ENCODE measurements around the gene WDHD1. TPM values are rescaled to one million over a fixed set of nuclear protein-coding genes. Genes with fewer than 3 reads are reported as not detected.
A peak's percentile ranks its signal among the peaks of the same experiment; 100 is the strongest.
"Not testable (repeated sequence)": the region's sequence is repeated elsewhere in the genome, so short reads cannot be mapped to it uniquely, and the experiment has no call there.

Gene WDHD1
- total RNA-seq, 1 donor from 2014 or later, result 9.4 TPM

DNA sequence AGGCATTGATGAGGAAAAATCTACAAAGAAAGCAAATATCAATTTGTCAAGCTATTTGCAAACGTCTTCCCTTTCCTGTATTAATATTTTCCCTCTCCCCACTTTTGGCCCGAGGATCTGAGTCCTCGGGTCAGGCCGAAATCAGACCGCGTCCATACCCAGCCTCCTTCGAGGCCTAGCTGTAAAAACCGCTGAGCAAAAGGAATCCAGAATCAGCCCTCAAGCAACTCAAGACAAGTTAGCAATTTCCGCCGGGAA lies 24.2 kb upstream of the WDHD1 start:
- H3K4me1 ChIP-seq (ENCODE audit: control insufficient read depth in 3 of 3, insufficient read depth in 3 of 3, low read length in 3 of 3), result peaks cover 10 to 19% (median 12%) of the 10 kb centered on the region in 3 donors
- H3K4me3 ChIP-seq (ENCODE audit: low read length in 3 of 3), result peak overlapping the region; percentile 95 to 98 (median 96)
- peak overlapping the region; percentile 100 for H3K27ac ChIP-seq (ENCODE audit: low read depth, low read length)

DNA sequence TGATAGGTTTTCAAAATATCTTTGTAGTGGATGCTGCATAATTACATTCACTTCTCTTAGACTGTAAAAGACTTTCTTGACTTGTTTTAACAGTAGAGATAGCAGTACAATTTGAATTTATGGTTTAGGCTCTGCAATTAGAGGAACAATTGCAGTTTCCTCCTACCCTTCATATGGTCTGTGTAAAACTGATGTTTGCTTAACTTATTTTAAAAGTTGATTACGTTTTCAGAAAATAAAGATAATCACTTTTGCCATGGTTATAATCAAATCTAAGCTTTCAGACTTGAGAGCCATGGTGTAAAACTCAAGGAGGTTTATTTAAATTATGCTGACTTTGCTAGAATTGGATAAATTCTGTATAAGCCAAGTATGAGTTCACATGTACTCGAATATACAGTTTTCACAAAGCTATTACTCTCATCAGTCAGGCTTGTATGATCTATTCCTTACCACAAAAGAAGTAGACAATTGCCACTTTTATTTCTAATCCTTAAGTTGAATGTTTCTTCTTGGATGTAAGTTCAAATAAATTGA lies 22.1 kb upstream of the WDHD1 start:
- Histone ChIP-seq H3K4me3 (ENCODE audit: low read length in 3 of 3) (no peak overlapping the region), H3K9ac (ENCODE audit: low read depth in 1 of 3, low read length in 3 of 3) (no peak overlapping the region), H3K4me1 (ENCODE audit: control insufficient read depth in 3 of 3, insufficient read depth in 3 of 3, low read length in 3 of 3) (peaks cover 10 to 14% (median 12%) of the 10 kb centered on the region in 3 donors), H3K27me3 (ENCODE audit: control insufficient read depth in 3 of 3, insufficient read depth in 3 of 3, low read length in 3 of 3) (no peaks in the 10 kb centered on the region), H3K9me3 (ENCODE audit: control insufficient read depth in 3 of 3, low read length in 3 of 3) (no peaks in the 10 kb centered on the region), H3K27ac (ENCODE audit: low read depth, low read length) (no peak overlapping the region), H3K36me3 (ENCODE audit: control insufficient read depth in 3 of 3, insufficient read depth in 3 of 3, low read length in 3 of 3) (peaks cover 0 to 3% (median 1%) of the 10 kb centered on the region in 3 donors)

More for the DNA sequence above, 24.2 kb upstream of the WDHD1 start:
- H3K9me3 ChIP-seq (ENCODE audit: control insufficient read depth in 3 of 3, low read length in 3 of 3), result no peaks in the 10 kb centered on the region
- H3K36me3 ChIP-seq (ENCODE audit: control insufficient read depth in 3 of 3, insufficient read depth in 3 of 3, low read length in 3 of 3), result no peaks in the 10 kb centered on the region
- H3K9ac ChIP-seq (ENCODE audit: low read depth in 1 of 3, low read length in 3 of 3), result peak overlapping the region; percentile 84 to 100 (median 100)
- no peaks in the 10 kb centered on the region for H3K27me3 ChIP-seq (ENCODE audit: control insufficient read depth in 3 of 3, insufficient read depth in 3 of 3, low read length in 3 of 3)

DNA sequence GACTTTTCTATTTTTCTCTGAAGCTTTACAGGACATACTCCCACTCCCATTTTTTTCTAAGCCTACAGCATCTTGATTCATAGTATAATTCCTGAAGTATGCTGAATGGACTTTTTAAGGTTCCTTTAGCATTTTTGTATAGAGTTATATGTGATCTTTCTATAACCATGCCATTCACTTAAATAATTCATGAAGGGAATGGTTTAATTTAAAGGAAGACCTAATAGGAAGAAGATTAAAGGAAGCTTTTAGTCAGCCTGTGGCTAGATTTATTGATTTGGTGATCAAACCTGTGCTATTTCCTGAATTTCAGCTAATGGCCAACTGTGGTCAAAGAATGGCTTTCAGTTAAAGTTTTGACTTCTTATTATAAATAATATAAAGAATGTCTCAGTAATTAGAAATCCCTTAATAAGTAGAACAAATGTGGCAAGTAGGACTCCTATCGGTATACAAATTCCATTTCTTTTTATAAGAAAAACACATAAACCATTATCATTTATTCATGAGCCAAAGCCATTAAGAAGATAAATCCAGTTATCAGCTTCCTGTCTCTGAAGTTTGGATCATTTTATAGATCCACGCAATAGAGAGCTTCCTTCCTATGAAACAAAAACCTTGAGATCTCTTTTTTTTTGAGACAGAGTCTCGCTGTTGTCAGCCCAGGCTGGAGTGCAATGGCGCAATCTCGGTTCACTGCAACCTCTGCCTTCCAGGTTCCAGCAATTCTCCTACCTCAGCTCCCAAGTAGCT lies 20.6 kb upstream of the WDHD1 start:
- Histone ChIP-seq H3K36me3 (ENCODE audit: control insufficient read depth in 3 of 3, insufficient read depth in 3 of 3, low read length in 3 of 3) (peaks cover 0 to 9% (median 6%) of the 10 kb centered on the region in 3 donors), H3K27ac (ENCODE audit: low read depth, low read length) (no peak overlapping the region), H3K9ac (ENCODE audit: low read depth in 1 of 3, low read length in 3 of 3) (no peak overlapping the region), H3K4me3 (ENCODE audit: low read length in 3 of 3) (no peak overlapping the region), H3K9me3 (ENCODE audit: control insufficient read depth in 3 of 3, low read length in 3 of 3) (no peaks in the 10 kb centered on the region), H3K4me1 (ENCODE audit: control insufficient read depth in 3 of 3, insufficient read depth in 3 of 3, low read length in 3 of 3) (peaks cover under 1 to 7% (median 6%) of the 10 kb centered on the region in 3 donors), H3K27me3 (ENCODE audit: control insufficient read depth in 3 of 3, insufficient read depth in 3 of 3, low read length in 3 of 3) (no peaks in the 10 kb centered on the region)

DNA sequence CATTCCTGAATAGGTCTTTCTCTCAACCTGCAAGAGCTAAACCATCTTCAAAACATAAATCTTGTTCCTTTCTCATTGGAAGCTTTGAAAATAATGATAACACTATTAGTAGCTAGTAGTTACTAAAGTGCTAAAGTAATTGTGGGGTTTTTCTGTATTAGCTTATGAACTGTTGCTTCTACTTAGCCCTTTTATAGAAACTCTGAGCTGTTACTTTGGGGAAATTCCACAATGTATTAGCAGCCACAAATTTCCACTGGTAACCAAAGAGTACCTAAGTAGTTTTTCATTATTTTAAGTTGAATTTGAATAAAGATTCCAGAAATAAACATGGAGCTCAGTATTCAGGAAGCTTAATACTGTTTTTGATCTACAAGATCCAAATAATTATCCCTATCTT lies 18.2 kb upstream of the WDHD1 start:
- peaks cover 0 to 9% (median 6%) of the 10 kb centered on the region in 3 donors for H3K36me3 ChIP-seq (ENCODE audit: control insufficient read depth in 3 of 3, insufficient read depth in 3 of 3, low read length in 3 of 3)
- H3K9ac ChIP-seq (ENCODE audit: low read depth in 1 of 3, low read length in 3 of 3), result no peak overlapping the region
- no peaks in the 10 kb centered on the region for H3K27me3 ChIP-seq (ENCODE audit: control insufficient read depth in 3 of 3, insufficient read depth in 3 of 3, low read length in 3 of 3)

GRCh38 chr14:55043528-55043927 lies 16.6 kb upstream of the WDHD1 start:
- no peaks in the 10 kb centered on the region for H3K9me3 ChIP-seq (ENCODE audit: control insufficient read depth in 3 of 3, low read length in 3 of 3)
- no peak overlapping the region for H3K4me3 ChIP-seq (ENCODE audit: low read length in 3 of 3)
- no peaks in the 10 kb centered on the region for H3K4me1 ChIP-seq (ENCODE audit: control insufficient read depth in 3 of 3, insufficient read depth in 3 of 3, low read length in 3 of 3)
- H3K27ac ChIP-seq (ENCODE audit: low read depth, low read length), result no peak overlapping the region
- no peaks in the 10 kb centered on the region for H3K27me3 ChIP-seq (ENCODE audit: control insufficient read depth in 3 of 3, insufficient read depth in 3 of 3, low read length in 3 of 3)
- peaks cover 0 to 9% (median 6%) of the 10 kb centered on the region in 3 donors for H3K36me3 ChIP-seq (ENCODE audit: control insufficient read depth in 3 of 3, insufficient read depth in 3 of 3, low read length in 3 of 3)
- no peak overlapping the region for H3K9ac ChIP-seq (ENCODE audit: low read depth in 1 of 3, low read length in 3 of 3)

More for the DNA sequence above, 18.2 kb upstream of the WDHD1 start:
- Histone ChIP-seq H3K4me1 (ENCODE audit: control insufficient read depth in 3 of 3, insufficient read depth in 3 of 3, low read length in 3 of 3) (no peaks in the 10 kb centered on the region), H3K9me3 (ENCODE audit: control insufficient read depth in 3 of 3, low read length in 3 of 3) (no peaks in the 10 kb centered on the region), H3K4me3 (ENCODE audit: low read length in 3 of 3) (no peak overlapping the region), H3K27ac (ENCODE audit: low read depth, low read length) (no peak overlapping the region)

DNA sequence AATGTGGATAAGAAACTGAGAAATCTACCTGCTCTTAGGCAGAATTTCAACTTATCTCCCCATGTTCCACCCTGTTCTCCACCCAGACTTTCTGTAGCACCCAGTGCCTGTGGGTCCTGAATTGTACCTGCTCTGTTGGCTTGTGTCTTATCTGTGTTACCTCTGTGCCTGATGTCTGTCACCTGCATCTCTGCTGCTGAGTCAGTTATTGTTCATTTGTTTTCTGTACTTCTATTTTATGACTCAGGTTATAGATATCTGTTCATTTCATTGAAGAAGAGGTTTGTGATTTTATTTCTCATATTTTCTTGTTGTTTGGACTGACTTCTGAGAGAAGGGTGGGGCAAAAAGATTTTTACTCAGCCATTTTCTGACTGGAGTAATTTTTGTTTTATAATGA lies 11.8 kb upstream of the WDHD1 start:
- Histone ChIP-seq H3K27me3 (ENCODE audit: control insufficient read depth in 3 of 3, insufficient read depth in 3 of 3, low read length in 3 of 3) (no peaks in the 10 kb centered on the region), H3K4me1 (ENCODE audit: control insufficient read depth in 3 of 3, insufficient read depth in 3 of 3, low read length in 3 of 3) (no peaks in the 10 kb centered on the region), H3K9ac (ENCODE audit: low read depth in 1 of 3, low read length in 3 of 3) (no peak overlapping the region), H3K4me3 (ENCODE audit: low read length in 3 of 3) (no peak overlapping the region), H3K9me3 (ENCODE audit: control insufficient read depth in 3 of 3, low read length in 3 of 3) (no peaks in the 10 kb centered on the region), H3K27ac (ENCODE audit: low read depth, low read length) (no peak overlapping the region), H3K36me3 (ENCODE audit: control insufficient read depth in 3 of 3, insufficient read depth in 3 of 3, low read length in 3 of 3) (peaks cover 0 to 4% (median 2%) of the 10 kb centered on the region in 3 donors)

DNA sequence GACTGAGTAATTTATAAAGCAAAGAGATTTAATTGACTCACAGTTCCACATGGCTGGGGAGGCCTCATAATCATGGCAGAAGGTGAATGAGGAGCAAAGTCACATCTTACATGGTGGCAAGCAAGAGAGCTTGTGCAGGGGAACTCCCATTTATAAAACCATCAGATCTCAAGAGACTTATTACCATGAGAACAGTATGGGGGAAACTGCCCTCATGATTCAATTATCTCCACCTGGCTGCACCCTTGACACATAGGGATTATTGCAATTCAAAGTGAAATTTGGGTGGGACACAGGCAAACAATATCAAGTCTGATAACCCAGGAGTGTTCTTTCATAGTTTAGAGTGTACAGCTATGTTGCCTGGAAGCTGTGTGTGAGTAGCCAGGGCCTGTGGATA lies 11.1 kb upstream of the WDHD1 start:
- not testable (repeated sequence) for H3K36me3 ChIP-seq (ENCODE audit: control insufficient read depth in 3 of 3, insufficient read depth in 3 of 3, low read length in 3 of 3); H3K4me1 ChIP-seq (ENCODE audit: control insufficient read depth in 3 of 3, insufficient read depth in 3 of 3, low read length in 3 of 3); H3K27ac ChIP-seq (ENCODE audit: low read depth, low read length); H3K27me3 ChIP-seq (ENCODE audit: control insufficient read depth in 3 of 3, insufficient read depth in 3 of 3, low read length in 3 of 3); H3K9ac ChIP-seq (ENCODE audit: low read depth in 1 of 3, low read length in 3 of 3); H3K4me3 ChIP-seq (ENCODE audit: low read length in 3 of 3); H3K9me3 ChIP-seq (ENCODE audit: control insufficient read depth in 3 of 3, low read length in 3 of 3)

- Histone ChIP-seq H3K9me3 (ENCODE audit: control insufficient read depth in 3 of 3, low read length in 3 of 3) (no peaks in the 10 kb centered on the region), H3K4me3 (ENCODE audit: low read length in 3 of 3) (no peak overlapping the region), H3K9ac (ENCODE audit: low read depth in 1 of 3, low read length in 3 of 3) (no peak overlapping the region), H3K27me3 (ENCODE audit: control insufficient read depth in 3 of 3, insufficient read depth in 3 of 3, low read length in 3 of 3) (no peaks in the 10 kb centered on the region), H3K36me3 (ENCODE audit: control insufficient read depth in 3 of 3, insufficient read depth in 3 of 3, low read length in 3 of 3) (no peaks in the 10 kb centered on the region), H3K4me1 (ENCODE audit: control insufficient read depth in 3 of 3, insufficient read depth in 3 of 3, low read length in 3 of 3) (peaks cover 3 to 18% (median 16%) of the 10 kb centered on the region in 3 donors), H3K27ac (ENCODE audit: low read depth, low read length) (no peak overlapping the region)
Measured at GRCh38 chr14:55031190-55031589, 4.3 kb upstream of the WDHD1 start.

GRCh38 chr14:55028476-55028875 lies 1.6 kb upstream of the WDHD1 start:
- Histone ChIP-seq H3K27me3 (ENCODE audit: control insufficient read depth in 3 of 3, insufficient read depth in 3 of 3, low read length in 3 of 3) (no peaks in the 10 kb centered on the region), H3K9me3 (ENCODE audit: control insufficient read depth in 3 of 3, low read length in 3 of 3) (no peaks in the 10 kb centered on the region), H3K4me3 (ENCODE audit: low read length in 3 of 3) (peak overlapping the region in 1 of 3 donors; percentile 95), H3K27ac (ENCODE audit: low read depth, low read length) (no peak overlapping the region), H3K36me3 (ENCODE audit: control insufficient read depth in 3 of 3, insufficient read depth in 3 of 3, low read length in 3 of 3) (no peaks in the 10 kb centered on the region), H3K4me1 (ENCODE audit: control insufficient read depth in 3 of 3, insufficient read depth in 3 of 3, low read length in 3 of 3) (peaks cover 4 to 23% (median 18%) of the 10 kb centered on the region in 3 donors), H3K9ac (ENCODE audit: low read depth in 1 of 3, low read length in 3 of 3) (no peak overlapping the region)

DNA sequence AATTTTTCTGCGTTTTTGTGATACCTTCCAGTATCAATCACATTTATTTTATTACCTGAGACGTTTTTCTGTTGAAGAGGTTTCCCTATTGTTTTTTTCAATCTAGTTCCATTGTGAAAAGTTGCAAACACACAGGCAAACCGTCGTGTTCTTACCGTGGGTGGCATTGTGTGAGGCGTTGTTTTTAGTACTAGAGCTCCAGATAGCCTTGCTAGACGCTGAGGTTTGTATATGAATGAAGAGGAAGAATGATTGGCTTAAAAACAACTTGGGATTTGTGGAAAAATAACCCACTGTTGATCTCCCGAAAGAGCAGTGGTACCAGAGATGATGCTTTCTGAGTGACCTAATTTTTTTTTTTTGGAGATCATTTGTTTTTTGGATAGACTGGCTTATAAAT lies 1.2 kb upstream of the WDHD1 start:
- Histone ChIP-seq H3K36me3 (ENCODE audit: control insufficient read depth in 3 of 3, insufficient read depth in 3 of 3, low read length in 3 of 3) (no peaks in the 10 kb centered on the region), H3K4me3 (ENCODE audit: low read length in 3 of 3) (peak overlapping the region; percentile 95 to 99 (median 96)), H3K27ac (ENCODE audit: low read depth, low read length) (no peak overlapping the region), H3K4me1 (ENCODE audit: control insufficient read depth in 3 of 3, insufficient read depth in 3 of 3, low read length in 3 of 3) (peaks cover 4 to 23% (median 18%) of the 10 kb centered on the region in 3 donors), H3K9me3 (ENCODE audit: control insufficient read depth in 3 of 3, low read length in 3 of 3) (no peaks in the 10 kb centered on the region), H3K9ac (ENCODE audit: low read depth in 1 of 3, low read length in 3 of 3) (peak overlapping the region; percentile 81 to 89 (median 82)), H3K27me3 (ENCODE audit: control insufficient read depth in 3 of 3, insufficient read depth in 3 of 3, low read length in 3 of 3) (no peaks in the 10 kb centered on the region)
